IMR-90 (cell line): ENCODE results near the gene TCF12. TPM values are rescaled to one million over a fixed set of nuclear protein-coding genes. Genes with fewer than 3 reads are reported as not detected.

Experiments
- ATAC-seq: fragments of 200-7000 bp; cut with Tn5 transposase; 2 replicates; pipeline ENCODE4 v1.9.1; 2020; ENCODE audit warnings: low read depth, mild to moderate bottlenecking, moderate library complexity
- BruUV-seq: library from RNA; stranded (reverse); fragments of 400-500 nt; replicated peaks from 2 replicates; lab custom pipeline; 2021; lab: Mats Ljungman, UMichigan
- CTCF ChIA-PET: fragments of 300-600 bp; formaldehyde crosslinking; extraction: SDS; loops from one replicate; lab custom pipeline; 2021; ENCODE audit warnings: antibody characterized with exemption; lab: Yijun Ruan, JAX
- POLR2A ChIA-PET: fragments of 300-600 bp; sonication (Branson Sonifier 250); formaldehyde crosslinking; loops from one replicate; lab custom pipeline; 2022; ENCODE audit warnings: antibody characterized with exemption; ENCODE audit not compliant: unreplicated experiment; lab: Charles Lee
- DNase-seq: peaks from one replicate; pipeline ENCODE4 v3.0.0; 2013
- H2AFZ ChIP-seq: replicated peaks from 2 replicates; pipeline ENCODE3; 2013; ENCODE audit warnings: low read length, mild to moderate bottlenecking; ENCODE audit not compliant: poor library complexity
- H2AK5ac ChIP-seq: 2 replicates; pipeline ENCODE4 v1.6.1; 2013; ENCODE audit warnings: low read depth, low read length, inconsistent platforms
- H2AK9ac ChIP-seq: replicated peaks from 2 replicates; pipeline ENCODE3; 2013; ENCODE audit warnings: mild to moderate bottlenecking, low read depth, low read length, moderate library complexity; ENCODE audit not compliant: poor library complexity
- H2BK120ac ChIP-seq: 2 replicates; pipeline ENCODE4 v1.6.1; 2013; ENCODE audit warnings: low read depth, low read length, inconsistent platforms
- H2BK15ac ChIP-seq: 3 replicates; pipeline ENCODE4 v1.6.1; 2013; ENCODE audit warnings: low read depth, low read length, inconsistent platforms
- H2BK20ac ChIP-seq: 2 replicates; pipeline ENCODE4 v1.6.1; 2013; ENCODE audit warnings: low read depth, mild to moderate bottlenecking, inconsistent platforms, low read length, moderate library complexity
- H2BK5ac ChIP-seq: 2 replicates; pipeline ENCODE4 v1.6.1; 2013; ENCODE audit warnings: mild to moderate bottlenecking, low read depth, low read length, inconsistent platforms; ENCODE audit not compliant: poor library complexity, severe bottlenecking
- H3K14ac ChIP-seq: replicated peaks from 2 replicates; pipeline ENCODE4 v1.6.1; 2013; ENCODE audit warnings: low read depth, low read length, inconsistent platforms
- H3K18ac ChIP-seq: 2 replicates; pipeline ENCODE4 v1.6.1; 2013; ENCODE audit warnings: low read depth, low read length, control low read depth
- H3K23ac ChIP-seq: 2 replicates; pipeline ENCODE4 v1.6.1; 2013; ENCODE audit warnings: low read depth, low read length, inconsistent platforms
- H3K27ac ChIP-seq: 2 replicates; pipeline ENCODE4 v1.5.1; 2013; ENCODE audit warnings: mild to moderate bottlenecking, control low read depth, low read length; ENCODE audit not compliant: insufficient read depth
- H3K27me3 ChIP-seq: 2 replicates; pipeline ENCODE4 v1.6.1; 2013; ENCODE audit warnings: low read length; ENCODE audit not compliant: control insufficient read depth, insufficient read depth
- H3K36me3 ChIP-seq: 2 replicates; pipeline ENCODE4 v1.6.1; 2013; ENCODE audit warnings: low read length, mixed read lengths; ENCODE audit not compliant: control insufficient read depth, insufficient read depth
- H3K4ac ChIP-seq: 2 replicates; pipeline ENCODE4 v1.6.1; 2013; ENCODE audit warnings: low read depth, low read length, inconsistent platforms
- H3K4me1 ChIP-seq: 2 replicates; pipeline ENCODE4 v1.6.1; 2013; ENCODE audit warnings: low read length, mixed read lengths; ENCODE audit not compliant: control insufficient read depth, insufficient read depth
- H3K4me2 ChIP-seq: 2 replicates; pipeline ENCODE4 v1.6.1; 2013; ENCODE audit warnings: low read depth, mild to moderate bottlenecking, control low read depth, low read length, moderate library complexity
- H3K4me3 ChIP-seq: 2 replicates; pipeline ENCODE4 v1.5.1; 2013; ENCODE audit warnings: low read depth, mild to moderate bottlenecking, control low read depth, low read length, moderate library complexity; ENCODE audit not compliant: insufficient read depth
- H3K56ac ChIP-seq: 2 replicates; pipeline ENCODE4 v1.6.1; 2013; ENCODE audit warnings: low read length, inconsistent platforms; ENCODE audit not compliant: insufficient read depth; ENCODE audit errors: extremely low read depth
- H3K79me1 ChIP-seq, 2 experiments: 2 replicates each; pipeline ENCODE4 v1.6.1; 2013; ENCODE audit warnings: low read length in 2 of 2, inconsistent platforms in 1 of 2, low read depth in 1 of 2
- H3K9ac ChIP-seq: 2 replicates; pipeline ENCODE4 v1.6.1; 2013; ENCODE audit warnings: low read depth, low read length, control low read depth
- H3K9me1 ChIP-seq: 2 replicates; pipeline ENCODE4 v1.6.1; 2013; ENCODE audit warnings: low read length, inconsistent platforms; ENCODE audit not compliant: insufficient read depth
- H3K9me3 ChIP-seq: 2 replicates; pipeline ENCODE4 v1.6.1; 2013; ENCODE audit warnings: low read length; ENCODE audit not compliant: control insufficient read depth, insufficient read depth
- H4K20me1 ChIP-seq: 2 replicates; pipeline ENCODE4 v1.6.1; 2013; ENCODE audit warnings: low read length, inconsistent platforms; ENCODE audit not compliant: insufficient read depth
- H4K5ac ChIP-seq: 2 replicates; pipeline ENCODE4 v1.6.1; 2013; ENCODE audit warnings: mild to moderate bottlenecking, low read depth, low read length, control low read depth
- H4K8ac ChIP-seq, 2 experiments: 2 replicates each; pipeline ENCODE4 v1.6.1; 2013; ENCODE audit warnings: low read depth in 2 of 2, low read length in 2 of 2, control low read depth in 1 of 2, inconsistent platforms in 1 of 2
- H4K91ac ChIP-seq: 2 replicates; pipeline ENCODE4 v1.6.1; 2013; ENCODE audit warnings: low read depth, low read length, inconsistent platforms; ENCODE audit not compliant: insufficient read depth
- CTCF ChIP-seq: conservative IDR thresholded peaks from 2 replicates; pipeline ENCODE4 v1.5.1; 2012; ENCODE audit warnings: mild to moderate bottlenecking, low read depth, low read length, improper control_type of control experiment
- ELK1 ChIP-seq: fragments of 150-350 bp; IDR thresholded peaks from 2 replicates; pipeline ENCODE4 v1.6.1; 2016; ENCODE audit warnings: low read depth, mild to moderate bottlenecking, low read length, moderate library complexity, borderline replicate concordance
- MAFK ChIP-seq: IDR thresholded peaks from 2 replicates; pipeline ENCODE4 v1.6.1; 2012; ENCODE audit warnings: low read depth, low read length, improper control_type of control experiment
- MXI1 ChIP-seq: IDR thresholded peaks from 2 replicates; pipeline ENCODE4 v1.6.1; 2012; ENCODE audit warnings: low read depth, mild to moderate bottlenecking, low read length, moderate library complexity, borderline replicate concordance
- NFE2L2 ChIP-seq: fragments of 150-350 bp; IDR thresholded peaks from 2 replicates; pipeline ENCODE4 v1.6.1; 2016; ENCODE audit warnings: low read depth, mild to moderate bottlenecking, low read length
- POLR2A ChIP-seq: IDR thresholded peaks from 2 replicates; pipeline ENCODE4 v1.6.1; 2012; ENCODE audit warnings: mild to moderate bottlenecking, low read depth, low read length
- RAD21 ChIP-seq: IDR thresholded peaks from 2 replicates; pipeline ENCODE4 v1.6.1; 2012; ENCODE audit warnings: low read length, improper control_type of control experiment
- RCOR1 ChIP-seq: IDR thresholded peaks from 2 replicates; pipeline ENCODE4 v1.6.1; 2012; ENCODE audit warnings: mild to moderate bottlenecking, low read length, improper control_type of control experiment; ENCODE audit not compliant: insufficient replicate concordance
- RFX5 ChIP-seq: IDR thresholded peaks from 2 replicates; pipeline ENCODE4 v1.8.0; 2012; ENCODE audit warnings: low read depth, mild to moderate bottlenecking, low read length, moderate library complexity
- SMC3 ChIP-seq: fragments of 150-350 bp; IDR thresholded peaks from 2 replicates; pipeline ENCODE4 v1.6.1; 2016; ENCODE audit warnings: low read depth, mild to moderate bottlenecking, antibody characterized with exemption, low read length, moderate library complexity
- WGBS, 2 experiments: methylation state at CpG; one replicate each; pipeline versions ENCODE4 v1.1.5 to v1.1.7; 2013; ENCODE audit warnings: missing lambda C conversion rate in 2 of 2; ENCODE audit not compliant: insufficient read length in 1 of 2; ENCODE audit errors: extremely low coverage in 2 of 2; 5-methylcytosine and 5-hydroxymethylcytosine counted together
- dilution Hi-C: fragments of 300-500 bp; cut with HindIII; formaldehyde crosslinking; loops from one replicate; pipeline ENCODE4 v1.14.3; 2018; ENCODE audit warnings: low sequenced_read_pairs; ENCODE audit not compliant: unreplicated experiment
- in situ Hi-C: fragments of 300-500 bp; cut with MboI; formaldehyde crosslinking; loops from 3 replicates; pipeline ENCODE4 v1.14.3; 2019; ENCODE audit warnings: low sequenced_read_pairs, inconsistent platforms, mixed read lengths
- intact Hi-C: fragments of 100-400 bp; cut with micrococcal nuclease; formaldehyde crosslinking; loops from 2 replicates; pipeline ENCODE4 v1.10.0; 2022
- polyA plus RNA-seq, 3 experiments: library from polyadenylated mRNA; depleted of rRNA; stranded (reverse); fragments of >200 nt; gene quantifications; 2 replicates each; pipeline ENCODE4 v1.2.3, GENCODE V29; 2012; ENCODE audit warnings: low replicate concordance in 1 of 3
- total RNA-seq: library from RNA; depleted of rRNA; stranded (reverse); fragments of >200 nt; gene quantifications from 2 replicates; pipeline ENCODE4 v1.2.3, GENCODE V29; 2012

The TCF12 gene
- total and polyA plus RNA-seq, 2 of the 4 experiments (the other 2 are of a cell fraction) = 79.4 to 160 TPM

- Histone ChIP-seq H2BK5ac (no peak overlapping the region), H2BK15ac (no peak overlapping the region), H4K5ac (no peak overlapping the region), H3K4me1 (no peaks in the 10 kb centered on the region), H3K9me3 (no peaks in the 10 kb centered on the region), H3K9me1 (no peaks in the 10 kb centered on the region), H3K4me3 (no peak overlapping the region), H3K27ac (no peak overlapping the region), H3K56ac (no peak overlapping the region), H2AK5ac (no peak overlapping the region), H3K14ac (no peak overlapping the region), H4K8ac (no peak overlapping the region), H2BK120ac (no peak overlapping the region), H2AFZ (no peak overlapping the region), H3K4me2 (no peak overlapping the region), H3K36me3 (no peaks in the 10 kb centered on the region), H3K23ac (no peak overlapping the region), H3K4ac (no peak overlapping the region), H3K79me1 (no peaks in the 10 kb centered on the region), H3K27me3 (no peaks in the 10 kb centered on the region), H2AK9ac (no peak overlapping the region), H3K9ac (no peak overlapping the region), H3K18ac (no peak overlapping the region), H4K20me1 (no peaks in the 10 kb centered on the region), H2BK20ac (no peak overlapping the region), H4K91ac (no peak overlapping the region)
- WGBS, 2 experiments = no CpG with 5 or more reads among the region's 3 CpGs
- in situ Hi-C loops = no loop called here
- POLR2A ChIA-PET = no interaction called here
- dilution Hi-C loops = no loop called here
- intact Hi-C loops = no loop called here
- no peak for DNase-seq
- no TSS peak for BruUV-seq
- ATAC-seq = no peak
- TF ChIP-seq POLR2A (no peak), CTCF (no peak), MAFK (no peak), RFX5 (no peak), NFE2L2 (no peak), ELK1 (no peak), MXI1 (no peak), RCOR1 (no peak), RAD21 (no peak), SMC3 (no peak)
- CTCF ChIA-PET = no interaction called here
These were observed 23.8 kb upstream of the TCF12 start for GRCh38 chr15:56894601-56895000.
